Tracheal epithelial cell (primary cell): Measurements from ENCODE around the gene ZNF32. TPM values are rescaled to one million over a fixed set of nuclear protein-coding genes. Genes with fewer than 3 reads are reported as not detected.

Source experiments
- total RNA-seq: library from RNA; depleted of rRNA; stranded (reverse); fragments of >200 nt; gene quantifications from 2 replicates; pipeline ENCODE4 v1.2.1, GENCODE V29; 2014

The ZNF32 gene, protein sequence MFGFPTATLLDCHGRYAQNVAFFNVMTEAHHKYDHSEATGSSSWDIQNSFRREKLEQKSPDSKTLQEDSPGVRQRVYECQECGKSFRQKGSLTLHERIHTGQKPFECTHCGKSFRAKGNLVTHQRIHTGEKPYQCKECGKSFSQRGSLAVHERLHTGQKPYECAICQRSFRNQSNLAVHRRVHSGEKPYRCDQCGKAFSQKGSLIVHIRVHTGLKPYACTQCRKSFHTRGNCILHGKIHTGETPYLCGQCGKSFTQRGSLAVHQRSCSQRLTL
- total RNA-seq, result 27.3 and 29.2 TPM in 2 replicates

DNA sequence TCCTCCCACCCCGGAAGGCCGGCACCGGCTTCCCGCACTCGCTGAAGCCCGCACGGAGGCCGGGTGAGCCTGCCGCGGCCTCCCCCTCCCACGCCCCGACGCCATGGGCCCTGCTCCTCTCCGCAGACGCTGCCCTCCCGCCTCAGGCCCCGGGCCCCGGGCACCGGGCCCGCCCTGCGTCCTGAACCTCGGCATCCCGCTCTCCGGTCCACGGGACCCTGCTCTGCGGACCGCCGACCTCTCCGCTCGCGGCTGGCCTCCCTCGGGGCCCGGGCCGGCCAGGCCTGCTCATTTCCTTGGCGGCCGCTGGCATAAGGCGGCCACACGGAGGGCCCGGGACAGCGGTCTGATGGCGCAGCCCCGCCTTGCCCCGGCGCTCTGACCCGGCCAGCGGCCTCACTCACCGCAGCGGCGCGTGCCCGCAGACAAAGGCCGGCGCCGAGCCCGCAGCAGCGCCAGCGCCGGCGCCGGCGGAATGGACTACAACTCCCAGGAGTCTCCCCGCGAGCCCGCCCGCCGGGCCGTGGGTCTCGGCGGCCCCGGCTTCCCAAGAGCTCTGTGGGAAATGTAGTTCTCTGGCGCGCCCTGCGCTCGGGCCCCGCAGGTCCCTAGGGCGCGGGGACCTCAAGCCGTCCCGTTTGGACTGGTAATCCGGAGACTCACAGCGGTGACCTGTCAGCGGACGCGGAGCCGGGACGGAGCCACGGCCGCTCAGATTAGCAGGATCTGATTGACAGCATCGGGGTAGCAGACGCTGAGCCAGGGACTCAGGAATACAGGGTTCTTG, at the start of gene ZNF32:
TSS of gene ZNF32 (minus strand) at position 484 of the 787 bp plus-strand sequence. CDS start 2,748 bp downstream, outside the sequence.

DNA sequence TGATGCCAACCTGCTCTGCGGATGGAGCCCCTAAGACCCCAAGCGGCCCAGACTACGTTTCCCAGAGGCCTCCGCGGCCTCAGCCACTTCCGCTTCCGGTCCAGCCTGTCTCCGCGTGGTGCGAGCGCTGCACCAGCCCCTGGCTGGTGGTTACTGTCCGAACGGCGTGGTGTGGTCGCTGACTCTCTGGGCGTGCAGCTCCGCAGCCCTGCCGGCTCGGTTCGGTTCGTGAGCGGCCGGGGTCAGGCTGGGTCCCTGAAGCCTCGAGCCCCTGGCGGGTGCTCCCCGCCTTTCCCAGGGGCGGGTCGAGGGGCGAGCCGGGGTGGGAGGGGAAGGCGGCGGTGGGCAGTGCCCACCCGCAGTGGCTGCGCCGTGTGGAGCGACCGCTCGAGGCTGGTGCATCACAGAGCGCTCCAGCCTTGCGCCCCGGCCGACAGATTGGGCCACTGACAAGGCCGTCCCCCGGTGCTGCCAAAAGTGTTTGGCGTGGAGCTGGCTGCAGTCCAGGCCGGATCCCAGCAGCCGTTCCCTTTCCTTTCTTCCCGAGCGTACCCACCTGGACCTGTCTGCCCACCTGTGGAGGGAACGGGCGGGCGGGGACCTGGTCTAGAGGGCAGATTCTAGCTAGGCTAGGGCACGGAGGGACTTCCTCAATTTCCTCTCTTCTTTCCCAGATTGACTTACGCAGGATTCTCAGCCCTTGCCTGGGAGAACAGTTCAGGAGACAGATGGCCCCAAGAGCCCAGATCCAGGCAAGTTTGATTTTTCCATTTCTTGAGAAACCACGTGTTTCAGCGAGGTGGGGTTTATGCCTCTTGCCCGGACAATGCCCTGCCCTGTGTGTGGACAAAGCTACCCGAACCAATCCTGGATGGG, 42.1 kb downstream of the ZNF32 start, which contains the start of gene ZNF485:
TSS of gene ZNF485 (plus strand) at position 116 of the 876 bp plus-strand sequence. CDS start at position 729, 613 bp downstream.

Other genes with a start within 250 kb of the ZNF32 start
- gene HNRNPF, start 239.7 kb downstream of the ZNF32 start, total RNA-seq, result 269 and 280 TPM in 2 replicates
- gene ZNF487, start 211.8 kb downstream of the ZNF32 start, total RNA-seq, result 0.96 and 2.6 TPM in 2 replicates
- gene ZNF239, start 74.3 kb downstream of the ZNF32 start, total RNA-seq, result 1.2 and 1.9 TPM in 2 replicates
- gene ZNF485, start 42.4 kb downstream of the ZNF32 start, total RNA-seq, result 5.8 and 6.8 TPM in 2 replicates